ENCODE data around the gene TMEM183A.
A peak's percentile ranks its signal among the peaks of the same experiment; 100 is the strongest.

TMEM183A gene

DNA sequence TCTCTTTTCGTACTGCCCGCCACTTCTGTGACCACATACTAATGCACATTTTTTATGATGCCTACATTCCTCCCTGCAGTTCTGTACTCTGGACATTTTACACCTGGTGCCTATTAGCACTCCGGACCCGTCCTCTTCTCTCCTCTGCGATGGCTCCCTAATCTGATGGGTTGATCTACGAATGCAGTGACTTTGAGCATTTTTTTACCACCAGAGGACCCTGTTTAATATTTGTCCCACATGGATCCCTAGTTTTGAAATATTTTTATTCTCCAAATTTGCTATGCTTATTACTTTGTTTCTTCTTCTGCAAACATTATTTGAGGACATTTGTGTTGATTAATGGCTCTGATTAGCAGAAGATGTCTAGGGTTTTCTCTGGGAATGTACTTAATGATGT, 24.3 kb downstream of the TMEM183A start:
- peak; percentile 31 to 55 for DNase-seq

GRCh38 chr1:203033287-203033686, 26.1 kb downstream of the TMEM183A start:
- no peak for DNase-seq

DNA sequence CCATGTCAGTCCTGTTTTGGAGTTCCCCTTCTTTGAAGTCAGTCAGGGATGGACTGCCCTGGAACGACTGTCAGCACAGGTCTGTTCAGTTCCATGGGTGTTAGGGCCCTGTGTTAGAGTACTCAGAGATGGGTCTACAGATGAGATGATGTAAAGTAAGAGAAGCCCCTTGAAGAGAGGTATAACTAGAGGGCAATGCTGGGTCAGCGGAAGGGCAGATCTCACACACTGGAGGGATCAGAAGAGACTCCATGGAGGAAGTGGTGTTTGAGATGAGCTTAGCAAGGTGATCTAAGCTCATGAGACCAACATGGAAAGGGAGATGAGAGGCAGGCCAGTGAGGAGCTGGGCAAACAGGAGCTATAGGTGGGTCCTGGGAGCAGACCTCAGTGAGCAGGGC, 26.7 kb downstream of the TMEM183A start:
- no peak for DNase-seq

DNA sequence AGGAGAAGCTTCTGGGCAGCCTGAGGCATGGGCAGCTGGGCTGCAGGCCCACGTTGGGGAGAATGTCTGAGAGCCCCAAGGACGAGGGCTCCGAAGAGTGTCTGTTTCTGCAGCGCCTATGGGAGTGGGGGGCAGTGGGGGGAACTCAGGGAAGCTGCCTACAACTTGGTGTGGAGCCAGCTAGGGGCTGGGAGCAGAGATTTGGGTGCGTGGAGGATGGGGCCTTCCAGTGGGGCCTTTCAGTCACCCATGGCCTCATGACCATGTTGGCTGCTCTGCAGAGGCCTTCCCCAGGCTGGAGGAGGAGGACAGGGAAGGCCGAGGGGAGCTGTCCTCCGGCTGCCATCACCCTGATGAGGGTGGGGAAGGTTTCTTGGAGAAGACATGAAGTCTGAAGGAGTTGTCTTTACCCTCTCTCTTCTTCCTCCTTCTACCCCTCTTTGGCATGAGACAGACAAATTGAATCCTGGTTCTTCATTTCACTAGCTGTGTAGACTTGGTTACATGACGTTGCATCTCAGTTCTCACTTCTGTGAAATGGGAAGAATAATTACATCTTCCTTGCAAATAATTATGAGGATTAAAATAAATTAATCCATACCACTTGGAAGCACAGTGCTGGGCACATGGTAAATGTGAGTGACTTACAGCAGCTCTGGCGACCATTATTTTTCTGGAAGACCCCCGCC, 27.4 kb downstream of the TMEM183A start:
- DNase-seq: no peak

DNA sequence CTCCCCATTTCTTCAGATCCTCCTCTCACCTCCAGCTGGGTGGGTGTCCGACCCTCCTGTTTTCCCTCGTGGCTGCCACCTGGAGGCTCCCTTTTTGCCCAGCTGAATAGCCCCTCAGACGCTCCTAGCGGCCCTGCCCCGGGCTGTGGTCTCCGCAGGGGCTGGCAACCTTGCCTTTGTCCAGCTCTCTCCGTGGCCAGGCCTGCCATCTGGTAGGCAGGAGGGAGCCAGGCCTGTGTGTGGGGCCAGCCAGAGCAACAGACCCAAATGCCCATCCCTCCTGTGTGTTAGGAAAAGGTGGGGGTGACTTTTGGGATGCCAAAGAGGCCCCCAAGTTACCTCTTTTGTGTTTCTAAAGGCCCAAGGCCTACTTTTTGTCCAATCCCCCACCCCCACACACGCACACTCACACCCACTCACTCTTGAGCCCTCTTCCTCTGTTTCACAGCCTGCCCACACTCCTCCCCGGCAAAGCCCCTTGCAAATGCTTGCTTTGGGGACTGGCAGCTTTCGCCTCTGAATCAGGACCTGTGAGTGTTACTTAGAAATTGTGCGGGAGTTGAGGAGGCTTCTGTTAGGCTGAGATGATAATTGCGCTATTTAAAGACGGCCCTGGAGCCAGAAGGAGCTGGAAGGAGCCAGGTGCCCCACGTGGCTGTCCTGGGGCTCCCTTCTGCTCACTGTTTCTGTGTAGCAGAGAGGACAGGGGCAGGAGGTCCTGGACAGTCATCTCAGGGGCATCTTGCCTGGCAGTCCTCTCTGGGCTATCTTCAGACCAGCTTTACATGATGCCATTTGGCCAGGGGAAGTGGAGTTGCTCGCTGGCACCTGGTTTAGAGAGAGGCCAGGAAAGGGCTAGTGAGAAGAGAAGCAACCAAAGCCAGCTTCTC, 28.2 kb downstream of the TMEM183A start:
- no peak for DNase-seq

DNA sequence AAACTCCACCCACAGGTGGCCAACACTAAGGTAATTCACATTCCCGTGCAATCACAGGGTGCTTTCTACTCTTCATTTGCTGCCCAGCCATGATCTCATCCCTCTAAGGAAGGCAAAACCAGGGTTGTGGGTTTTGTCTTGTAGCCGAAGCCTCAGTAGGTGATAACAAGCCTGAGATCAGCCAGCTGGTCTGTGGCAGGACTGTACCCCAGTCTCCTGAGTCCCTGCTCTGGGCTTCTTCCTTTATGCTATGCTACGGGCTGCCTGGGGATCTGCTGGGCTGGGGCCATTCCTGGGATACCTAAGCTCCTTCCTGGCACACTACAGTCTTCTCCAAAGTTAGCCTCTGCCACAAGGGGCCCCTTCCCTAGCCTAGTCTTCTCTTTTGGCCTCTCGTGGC, 29.0 kb downstream of the TMEM183A start:
- DNase-seq: no peak

DNA sequence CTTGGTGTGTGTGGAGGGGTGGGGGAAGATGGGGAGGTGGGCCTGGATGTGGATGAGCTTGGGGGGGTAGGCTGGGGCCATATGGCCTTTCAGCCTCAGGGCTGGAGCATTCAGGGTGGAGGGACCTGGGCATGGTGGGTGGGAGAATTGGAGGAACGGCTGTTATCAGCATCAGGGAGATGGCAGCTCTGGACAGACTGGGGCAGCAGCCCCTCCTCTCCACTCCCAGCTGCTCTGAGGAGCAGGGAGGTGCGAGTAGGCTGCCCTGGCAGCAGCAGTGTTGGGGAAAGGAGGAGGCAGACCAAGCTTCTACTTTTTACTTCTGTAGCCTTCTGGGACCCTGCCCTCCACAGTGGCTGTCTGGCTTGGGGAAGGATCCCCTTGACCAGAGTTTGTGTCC, 29.4 kb downstream of the TMEM183A start:
- DNase-seq: no peak

- no peak for DNase-seq
Observed at GRCh38 chr1:203037509-203038190, 30.5 kb downstream of the TMEM183A start.

GRCh38 chr1:203038217-203038741, 31.1 kb downstream of the TMEM183A start:
- DNase-seq: peak; percentile 21 to 36

- peak; percentile 83 to 86 for DNase-seq
Observed at GRCh38 chr1:203038891-203039608, 31.9 kb downstream of the TMEM183A start.

GRCh38 chr1:203039609-203040512, 32.7 kb downstream of the TMEM183A start:
- peak; percentile 16 to 26 for DNase-seq

DNA sequence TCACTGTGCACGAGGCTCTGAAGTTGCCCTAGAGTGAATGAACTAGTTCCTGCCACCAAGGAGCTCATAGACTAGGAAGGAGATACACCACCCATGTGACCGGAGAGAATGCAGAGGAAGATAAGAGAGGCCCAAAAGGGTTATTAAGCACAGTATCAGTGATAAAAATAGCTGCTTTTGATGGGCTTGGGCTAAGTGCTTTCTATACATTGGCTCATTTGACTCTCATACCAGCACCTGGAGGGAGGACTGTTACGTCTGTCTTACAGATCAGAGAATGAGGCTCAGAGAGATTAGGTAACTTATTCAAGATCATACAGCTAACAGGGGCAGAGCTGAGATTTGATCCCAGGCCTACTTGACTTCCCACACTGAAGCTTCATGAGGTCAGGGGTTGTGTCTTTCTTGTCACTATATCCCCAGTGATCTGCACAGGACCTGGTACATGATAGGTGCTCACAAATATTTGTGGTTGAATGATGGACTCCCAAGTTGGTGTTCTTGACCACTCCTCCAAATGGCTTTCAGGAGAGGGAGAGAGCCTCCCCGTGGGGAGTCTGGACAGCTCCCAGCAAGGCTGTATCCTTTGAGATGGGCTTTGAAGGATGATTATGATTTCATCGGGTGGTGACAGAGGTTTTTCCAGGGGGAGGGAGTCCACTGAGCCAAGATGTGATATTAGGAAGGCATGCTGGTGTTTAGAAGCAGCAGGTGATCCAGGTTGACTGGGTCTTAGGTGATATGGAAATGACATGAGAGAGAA, 33.5 kb downstream of the TMEM183A start:
- no peak for DNase-seq

- no peak for DNase-seq
Observed at GRCh38 chr1:203041351-203041932, 34.3 kb downstream of the TMEM183A start.

DNA sequence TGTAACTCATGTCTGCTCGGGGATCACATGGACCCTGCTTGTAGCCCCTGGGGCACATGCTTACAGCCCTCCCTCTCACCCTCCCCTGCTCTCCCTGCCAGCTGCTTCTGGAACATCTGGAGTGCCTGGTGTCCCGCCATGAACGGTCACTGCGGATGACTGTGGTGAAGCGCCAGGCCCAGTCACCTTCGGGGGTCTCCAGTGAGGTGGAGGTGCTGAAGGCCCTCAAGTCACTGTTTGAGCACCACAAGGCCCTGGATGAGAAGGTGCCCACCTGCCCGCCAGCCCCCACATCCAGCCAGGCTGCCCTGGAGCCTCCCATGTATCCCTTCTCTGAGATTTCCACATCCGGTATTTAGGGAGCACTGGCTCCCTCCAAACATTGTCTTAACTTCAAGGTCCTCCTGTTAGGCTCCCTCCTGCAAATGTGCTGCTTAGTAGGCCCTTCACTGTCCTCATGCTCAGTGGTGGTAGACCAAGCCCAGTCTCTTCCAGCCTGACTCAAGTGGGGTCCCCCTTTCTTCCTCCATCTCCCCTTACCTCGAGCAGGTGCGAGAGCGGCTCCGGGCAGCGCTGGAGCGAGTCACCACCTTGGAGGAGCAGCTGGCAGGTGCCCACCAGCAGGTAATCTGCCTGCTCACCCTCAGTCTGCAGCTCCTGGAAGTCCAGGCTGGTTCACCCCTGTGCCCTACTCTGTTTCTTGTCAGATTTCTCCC, 36.8 kb downstream of the TMEM183A start:
- DNase-seq: no peak

DNA sequence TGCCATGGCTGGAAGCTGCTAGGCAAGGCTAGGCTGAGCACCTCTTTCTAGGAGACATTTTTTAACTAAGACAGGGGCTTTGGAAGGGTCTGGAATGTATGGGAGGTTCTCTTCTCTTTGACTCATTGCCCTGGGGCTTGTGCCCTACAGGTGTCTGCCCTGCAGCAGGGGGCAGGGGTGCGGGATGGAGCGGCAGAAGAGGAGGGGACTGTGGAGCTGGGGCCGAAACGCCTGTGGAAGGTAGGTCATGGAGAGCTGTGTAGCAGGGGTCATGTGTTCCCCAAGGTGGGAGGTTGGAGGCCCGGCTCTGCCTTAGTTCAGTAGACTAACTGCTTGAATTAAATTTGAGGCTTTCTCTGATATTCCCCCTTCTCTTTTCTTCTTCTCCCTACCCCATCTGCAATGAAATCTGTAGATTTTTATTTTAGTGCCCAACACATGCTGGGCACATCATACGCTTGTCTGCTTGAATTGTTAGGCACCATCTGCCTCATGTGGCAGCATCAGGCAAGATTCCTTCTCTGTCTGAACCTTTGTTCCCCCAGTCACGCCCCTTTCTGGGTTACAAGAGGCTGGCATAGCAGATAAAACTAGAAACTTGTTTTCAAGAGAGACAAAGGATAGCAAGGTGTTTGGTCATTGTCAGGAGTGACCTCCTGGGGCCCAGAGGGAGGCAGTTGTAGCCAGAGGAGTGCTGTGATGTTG, 37.5 kb downstream of the TMEM183A start:
- DNase-seq: no peak

DNA sequence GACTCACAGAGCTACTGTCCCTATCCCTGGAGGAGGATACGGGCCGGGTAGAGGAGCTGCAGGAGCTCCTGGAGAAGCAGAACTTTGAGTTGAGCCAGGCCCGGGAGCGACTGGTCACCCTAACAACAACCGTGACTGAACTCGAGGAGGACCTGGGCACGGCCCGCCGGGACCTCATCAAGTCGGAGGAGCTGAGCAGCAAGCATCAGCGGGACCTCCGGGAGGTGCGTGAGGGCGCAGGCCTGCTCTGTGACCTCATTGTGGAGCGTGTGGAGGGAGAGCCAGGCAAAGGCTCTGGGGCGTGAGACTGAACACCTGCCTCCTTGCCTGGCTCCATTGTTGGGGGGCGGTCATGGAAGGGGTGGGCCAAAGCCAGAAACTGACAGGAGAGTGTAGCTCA, 38.2 kb downstream of the TMEM183A start:
- no peak for DNase-seq

DNA sequence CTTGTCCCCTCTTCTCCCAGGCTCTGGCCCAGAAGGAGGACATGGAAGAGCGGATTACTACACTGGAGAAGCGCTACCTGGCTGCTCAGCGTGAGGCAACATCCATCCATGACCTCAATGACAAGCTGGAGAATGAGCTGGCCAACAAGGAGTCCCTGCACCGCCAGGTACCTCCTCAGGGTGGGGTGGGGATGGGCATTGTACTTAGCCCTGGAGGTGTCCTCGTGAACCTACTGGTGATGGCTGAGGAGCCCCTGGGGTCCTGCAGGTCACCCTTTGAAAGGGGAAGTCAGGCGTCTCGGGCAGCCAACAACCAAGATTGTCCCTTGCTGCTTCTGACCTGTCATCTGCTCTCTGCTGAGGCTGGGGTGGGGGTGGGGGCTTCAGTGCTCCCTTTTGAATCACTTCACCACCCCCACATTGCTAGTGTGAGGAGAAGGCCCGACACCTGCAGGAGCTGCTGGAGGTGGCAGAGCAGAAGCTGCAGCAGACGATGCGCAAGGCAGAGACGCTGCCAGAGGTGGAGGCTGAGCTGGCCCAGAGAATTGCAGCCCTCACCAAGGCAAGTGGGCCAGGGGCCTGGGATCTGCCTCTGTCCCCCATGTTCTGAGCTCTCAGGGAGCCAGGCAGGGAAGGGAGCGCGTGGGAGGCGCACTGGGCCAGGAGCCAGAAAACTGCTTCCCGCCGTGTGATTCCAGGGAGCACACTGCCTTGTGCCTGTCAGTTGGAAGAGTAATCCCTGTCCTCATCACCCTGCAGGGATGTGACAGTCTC, 38.8 kb downstream of the TMEM183A start:
- DNase-seq: no peak

DNA sequence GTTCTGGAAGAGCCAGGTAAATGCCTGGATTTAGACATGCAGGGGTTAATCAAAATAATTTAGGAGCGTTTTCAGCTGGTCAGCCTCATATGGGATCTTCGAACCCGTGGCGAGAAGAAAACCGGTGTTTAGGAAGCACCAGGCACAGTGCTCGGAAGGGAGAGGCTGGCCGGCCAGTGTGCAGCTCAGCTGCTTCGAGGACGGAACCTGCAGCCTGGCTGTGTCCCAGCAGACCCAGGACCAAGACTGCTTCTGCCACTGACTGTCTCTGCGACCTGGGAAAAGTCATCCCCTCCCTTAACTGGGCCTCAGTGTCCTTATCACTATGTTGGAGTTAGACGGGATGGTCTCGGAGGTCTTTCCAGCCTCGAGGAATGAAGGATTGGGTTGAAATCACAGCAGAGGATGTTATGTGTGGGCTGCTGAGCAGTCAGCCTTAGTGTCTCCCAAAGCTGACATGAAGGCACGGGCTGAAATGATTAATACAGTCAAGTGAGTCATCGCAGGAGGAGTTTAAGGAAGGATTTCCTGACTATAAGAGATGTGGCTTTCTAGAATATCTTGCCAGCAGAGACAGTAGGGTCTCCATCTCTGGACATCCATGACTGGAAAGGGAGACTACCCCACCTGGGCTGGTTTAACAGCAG, 39.9 kb downstream of the TMEM183A start:
- DNase-seq: peak; percentile 24 to 40

Data from Kasumi-1 (cell line).